ENCODE measurements around the gene RAB40B.

The RAB40B gene

GRCh38 chr17:82613283-82614094, 85.0 kb downstream of the RAB40B start:
- DNase-seq: no peak

GRCh38 chr17:82611140-82612058, 87.1 kb downstream of the RAB40B start:
- DNase-seq: peak; percentile 95

GRCh38 chr17:82609655-82610054, 88.8 kb downstream of the RAB40B start:
- no peak for DNase-seq

DNA sequence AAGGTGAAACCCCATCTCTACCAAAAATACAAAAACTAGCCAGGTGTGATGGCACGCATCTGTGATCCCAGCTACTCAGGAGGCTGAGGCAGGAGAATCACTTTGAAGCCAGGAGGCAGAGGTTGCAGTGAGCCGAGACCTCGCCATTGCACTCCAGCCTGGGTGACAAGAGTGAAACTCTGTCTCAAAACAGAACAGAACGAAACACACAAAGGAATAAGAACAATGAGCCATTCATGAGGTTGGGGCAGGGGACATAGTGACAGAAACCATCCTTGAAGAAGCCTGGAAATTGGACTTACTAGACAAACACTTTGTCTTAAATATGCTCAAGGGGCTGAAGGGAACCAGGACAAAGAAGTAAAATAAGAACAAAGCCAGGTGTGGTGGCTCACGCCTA, 89.7 kb downstream of the RAB40B start:
- no peak for DNase-seq

DNA sequence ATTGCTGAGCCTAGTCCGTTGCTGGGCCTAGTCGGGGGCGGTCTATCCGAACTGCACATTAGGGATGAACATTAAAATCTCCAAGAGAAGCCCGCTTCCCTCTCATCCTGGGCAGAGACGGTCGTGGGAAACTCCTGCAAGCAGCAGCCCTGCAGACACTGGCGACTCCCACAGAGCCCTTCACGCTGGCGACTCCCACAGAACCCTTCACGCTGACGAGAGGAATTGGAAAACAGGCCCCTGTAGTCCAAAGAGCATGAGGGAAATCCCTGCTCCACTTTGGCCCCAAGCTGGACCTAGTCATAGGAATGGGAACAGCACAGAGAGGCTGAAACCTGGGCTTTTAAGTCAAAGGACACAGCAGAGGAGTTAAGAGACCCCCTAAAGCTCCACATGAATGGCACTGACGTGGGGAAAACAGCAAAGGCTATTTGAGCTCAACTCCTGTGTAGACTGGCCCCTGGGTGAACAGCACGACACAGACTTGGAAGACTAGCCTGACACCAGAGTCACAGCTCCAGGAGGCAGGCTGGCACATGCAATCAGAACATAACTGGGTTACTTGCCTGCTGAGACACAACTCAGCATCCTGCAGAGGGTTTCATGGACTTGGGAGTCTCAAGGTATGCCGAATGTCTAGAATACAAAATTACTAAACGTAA, 92.4 kb downstream of the RAB40B start:
- DNase-seq: no peak

Data from NCI-H2171 treated with DMSO at 0.1 percent for 48 hours (cell line).